Sigmoid colon (tissue), 7 donors: ENCODE results near the gene FUT8. TPM values are rescaled to one million over a fixed set of nuclear protein-coding genes. Genes with fewer than 3 reads are reported as not detected.

Experiments used
- DNase-seq: peaks from one replicate; pipeline ENCODE4 v3.0.0-alpha.2; 2019
- H3K27ac ChIP-seq, 4 donors: fragments of 200-600 bp; sonication (generic); one replicate each; pipeline ENCODE4 v1.5.1; 2016 to 2019; ENCODE audit warnings: mild to moderate bottlenecking in 1 of 4
- H3K27me3 ChIP-seq, 3 donors: fragments of 200-600 bp; sonication (generic); one replicate each; pipeline ENCODE4 v1.5.1; 2019; ENCODE audit warnings: mild to moderate bottlenecking in 1 of 3
- H3K36me3 ChIP-seq, 4 donors: fragments of 200-600 bp; sonication (generic); one replicate each; pipeline ENCODE4 v1.5.1; 2016 to 2019
- H3K4me1 ChIP-seq, 4 donors: fragments of 200-600 bp; sonication (generic); one replicate each; pipeline ENCODE4 v1.5.1; 2017 to 2019
- H3K4me3 ChIP-seq, 4 donors: fragments of 200-600 bp; sonication (generic); one replicate each; pipeline ENCODE4 v1.5.1; 2017 to 2019; ENCODE audit warnings: mild to moderate bottlenecking in 2 of 4, moderate library complexity in 1 of 4
- H3K9me3 ChIP-seq, 4 donors: fragments of 200-600 bp in 3 of 4; sonication (generic) in 3 of 4; one replicate each; pipeline versions ENCODE4 v1.5.1 to v1.6.1; 2013 to 2019
- EP300 ChIP-seq, 4 donors: sonication (generic); formaldehyde crosslinking; IDR thresholded peaks; one replicate each; pipeline ENCODE4 v1.6.1; 2017; ENCODE audit warnings: antibody characterized with exemption in 4 of 4
- POLR2A ChIP-seq, 2 donors: fragments of 450-650 bp; IDR thresholded peaks; one replicate each; pipeline ENCODE4 v1.6.1; 2016; ENCODE audit warnings: antibody characterized with exemption in 2 of 2, mild to moderate bottlenecking in 2 of 2, moderate library complexity in 2 of 2
- POLR2AphosphoS5 ChIP-seq, 4 donors: sonication (generic); formaldehyde crosslinking; IDR thresholded peaks; one replicate each; pipeline ENCODE4 v1.6.1; 2017; ENCODE audit warnings: antibody characterized with exemption in 4 of 4
- WGBS, 2 donors: extraction: QIAGEN DNeasy Blood & Tissue Kit; methylation state at CpG; one replicate each; pipeline ENCODE4 v1.1.7; 2013; 5-methylcytosine and 5-hydroxymethylcytosine counted together
- intact Hi-C: fragments of 100-400 bp; cut with DNase I; formaldehyde crosslinking; loops from one replicate; pipeline ENCODE4 v1.15.1; 2023
- polyA plus RNA-seq, 3 donors: library from polyadenylated mRNA; stranded (reverse); fragments of 200-250 nt; gene quantifications; one replicate each; pipeline ENCODE4 v1.2.3, GENCODE V29; 2013
- total RNA-seq, 4 donors: library from RNA; depleted of rRNA; stranded (reverse); fragments of >200 nt; gene quantifications; one replicate each; pipeline ENCODE4 v1.1.0, GENCODE V29; 2016
- TF ChIP-seq, protein P1 (sequence below), 4 experiments: fragments of 450-650 bp in 3 of 4; fragments of 200-600 bp in 1 of 4; IDR thresholded peaks; one replicate each; pipeline ENCODE4 v1.5.1; 2016 to 2019; ENCODE audit warnings: antibody characterized with exemption in 4 of 4, mild to moderate bottlenecking in 3 of 4, moderate library complexity in 2 of 4
- donor health status: healthy with polysubstance abuse.
- donor health status: Bipolar disorder and iron deficiency.
- donor health status: healthy.

FUT8 gene
- total and polyA plus RNA-seq, 7 donors: 2.5 to 53.9 (median 22.0) TPM

DNA sequence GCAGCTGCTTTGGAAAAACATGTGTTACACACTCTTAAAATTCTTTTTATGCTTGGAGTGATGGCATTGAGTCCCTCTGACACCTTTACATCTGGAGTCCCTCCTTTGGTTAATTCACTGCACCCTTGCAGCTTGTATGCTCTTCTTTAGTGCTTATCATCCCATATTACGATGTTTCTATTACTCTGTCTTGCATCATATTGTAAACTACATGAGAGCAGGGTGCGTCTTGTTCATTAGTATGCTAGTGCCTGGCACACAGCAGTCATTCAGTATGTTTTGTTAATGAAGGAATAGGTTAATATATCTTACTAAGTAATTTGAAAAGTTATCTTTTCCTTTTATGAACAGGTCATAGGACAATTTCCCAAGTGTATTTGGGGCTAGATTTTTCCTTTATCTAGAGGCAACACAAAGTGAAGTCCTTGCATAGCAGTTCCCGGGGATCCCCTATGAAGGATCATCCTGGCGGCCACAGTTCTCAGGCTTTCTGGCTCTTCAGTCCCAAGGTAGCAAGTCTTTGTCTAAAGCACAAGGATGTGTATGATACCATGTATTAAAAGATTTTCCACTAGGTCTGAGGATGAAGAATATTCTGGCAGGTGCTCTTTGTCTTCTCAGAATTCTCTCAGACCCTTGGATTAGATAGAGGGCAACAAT lies 363.8 kb downstream of the FUT8 start:
- 53 to 70% methylated on average over 4 of the region's 4 CpGs for WGBS, 2 donors
- TF ChIP-seq POLR2A (IDR thresholded peaks at IDR 0.05) (no peak), POLR2AphosphoS5 (IDR thresholded peaks at IDR 0.05) (no peak), EP300 (IDR thresholded peaks at IDR 0.05) (no peak)
- TF ChIP-seq, protein P1, sequence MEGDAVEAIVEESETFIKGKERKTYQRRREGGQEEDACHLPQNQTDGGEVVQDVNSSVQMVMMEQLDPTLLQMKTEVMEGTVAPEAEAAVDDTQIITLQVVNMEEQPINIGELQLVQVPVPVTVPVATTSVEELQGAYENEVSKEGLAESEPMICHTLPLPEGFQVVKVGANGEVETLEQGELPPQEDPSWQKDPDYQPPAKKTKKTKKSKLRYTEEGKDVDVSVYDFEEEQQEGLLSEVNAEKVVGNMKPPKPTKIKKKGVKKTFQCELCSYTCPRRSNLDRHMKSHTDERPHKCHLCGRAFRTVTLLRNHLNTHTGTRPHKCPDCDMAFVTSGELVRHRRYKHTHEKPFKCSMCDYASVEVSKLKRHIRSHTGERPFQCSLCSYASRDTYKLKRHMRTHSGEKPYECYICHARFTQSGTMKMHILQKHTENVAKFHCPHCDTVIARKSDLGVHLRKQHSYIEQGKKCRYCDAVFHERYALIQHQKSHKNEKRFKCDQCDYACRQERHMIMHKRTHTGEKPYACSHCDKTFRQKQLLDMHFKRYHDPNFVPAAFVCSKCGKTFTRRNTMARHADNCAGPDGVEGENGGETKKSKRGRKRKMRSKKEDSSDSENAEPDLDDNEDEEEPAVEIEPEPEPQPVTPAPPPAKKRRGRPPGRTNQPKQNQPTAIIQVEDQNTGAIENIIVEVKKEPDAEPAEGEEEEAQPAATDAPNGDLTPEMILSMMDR (IDR thresholded peaks at IDR 0.05): no peak
- H3K36me3 ChIP-seq: no peaks in the 10 kb centered on the region
- H3K27ac ChIP-seq: no peak overlapping the region
- H3K4me3 ChIP-seq: no peak overlapping the region
- no peaks in the 10 kb centered on the region for H3K4me1 ChIP-seq
- no peak for DNase-seq
- H3K27me3 ChIP-seq: no peaks in the 10 kb centered on the region
- no peaks in the 10 kb centered on the region for H3K9me3 ChIP-seq
- intact Hi-C loops: no loop called here

DNA sequence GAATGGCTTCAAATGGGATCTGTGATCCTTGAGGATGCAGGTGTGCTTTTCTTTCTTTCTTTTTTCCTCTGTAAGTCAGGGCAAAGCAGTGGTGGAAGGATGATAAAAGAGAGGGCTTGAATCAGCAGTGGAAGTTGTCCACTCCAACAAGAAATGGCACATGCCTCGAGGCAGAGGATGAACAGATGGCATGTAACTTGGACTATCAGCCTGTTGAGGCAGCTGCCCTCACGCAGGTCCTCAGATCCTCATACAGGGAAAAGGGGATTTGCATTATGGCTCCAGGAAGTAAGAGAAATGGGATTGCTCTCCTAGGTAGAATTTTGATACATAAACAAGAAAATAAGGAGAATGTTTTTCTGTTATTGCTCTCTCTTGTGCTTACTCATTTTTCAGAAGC lies 368.0 kb downstream of the FUT8 start:
- WGBS, 2 donors: 90 to 91% methylated on average over 2 of the region's 2 CpGs
- peaks cover 0 to 4% (median 0%) of the 10 kb centered on the region in 4 donors for H3K4me1 ChIP-seq
- DNase-seq: no peak
- intact Hi-C loops: no loop called here
- no peaks in the 10 kb centered on the region for H3K27me3 ChIP-seq
- H3K36me3 ChIP-seq: no peaks in the 10 kb centered on the region
- no peaks in the 10 kb centered on the region for H3K9me3 ChIP-seq
- no peak overlapping the region for H3K4me3 ChIP-seq
- H3K27ac ChIP-seq: no peak overlapping the region
- TF ChIP-seq POLR2A (IDR thresholded peaks at IDR 0.05) (no peak), EP300 (IDR thresholded peaks at IDR 0.05) (no peak), POLR2AphosphoS5 (IDR thresholded peaks at IDR 0.05) (no peak)
- TF ChIP-seq, protein P1 (IDR thresholded peaks at IDR 0.05): no peak

DNA sequence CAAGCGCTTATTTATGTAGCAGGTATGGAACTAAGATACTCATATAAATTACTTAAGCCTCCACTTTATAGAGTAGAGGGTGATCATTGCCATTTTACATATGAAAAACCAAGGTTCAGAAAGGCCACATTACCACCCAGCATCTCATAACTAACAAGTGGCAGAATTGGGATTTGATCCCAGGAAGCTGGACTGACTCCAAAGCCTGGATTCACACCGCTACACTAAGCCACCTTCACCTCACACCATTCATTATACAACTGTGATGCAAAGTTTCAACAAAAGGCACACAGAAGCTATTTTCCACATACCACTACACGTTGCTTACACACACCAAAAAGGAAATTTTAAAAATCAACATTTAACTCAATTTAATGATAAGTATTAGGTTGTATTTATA lies 370.6 kb downstream of the FUT8 start:
- peaks cover 0 to 4% (median 0%) of the 10 kb centered on the region in 4 donors for H3K4me1 ChIP-seq
- H3K27me3 ChIP-seq: no peaks in the 10 kb centered on the region
- H3K27ac ChIP-seq: no peak overlapping the region
- no peak overlapping the region for H3K4me3 ChIP-seq
- WGBS, 2 donors: 73 to 83% methylated on average over 3 of the region's 3 CpGs
- no peak for DNase-seq
- no peaks in the 10 kb centered on the region for H3K9me3 ChIP-seq
- no peaks in the 10 kb centered on the region for H3K36me3 ChIP-seq
- intact Hi-C loops: no loop called here
- no peak for TF ChIP-seq POLR2A (IDR thresholded peaks at IDR 0.05)
- TF ChIP-seq EP300 (IDR thresholded peaks at IDR 0.05): no peak
- TF ChIP-seq POLR2AphosphoS5 (IDR thresholded peaks at IDR 0.05): no peak
- TF ChIP-seq, protein P1 (IDR thresholded peaks at IDR 0.05): no peak

DNA sequence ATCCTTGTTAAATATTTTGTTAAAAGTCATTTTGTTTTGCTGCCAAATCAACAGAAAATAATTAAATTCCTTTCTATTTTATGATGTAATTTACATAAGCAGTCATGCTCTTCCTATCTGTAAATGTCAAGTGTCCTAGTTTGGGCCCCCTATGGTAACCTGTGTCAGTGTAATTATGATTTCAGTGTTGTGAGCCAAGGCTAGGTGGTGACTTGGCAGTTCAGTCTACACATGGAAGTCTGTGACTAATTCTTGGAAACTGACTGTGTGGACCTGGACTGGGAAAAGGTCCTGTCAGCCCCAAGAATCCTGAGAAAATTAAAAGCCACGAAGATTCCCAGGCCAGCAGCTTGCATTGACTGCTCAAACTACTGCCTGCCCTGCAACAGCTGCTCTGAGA lies 371.0 kb downstream of the FUT8 start:
- H3K36me3 ChIP-seq: no peaks in the 10 kb centered on the region
- H3K4me3 ChIP-seq: no peak overlapping the region
- DNase-seq: no peak
- WGBS, 2 donors: 65 to 83% methylated on average over 1 of the region's 1 CpG
- intact Hi-C loops: no loop called here
- no peaks in the 10 kb centered on the region for H3K9me3 ChIP-seq
- peaks cover 0 to 4% (median 0%) of the 10 kb centered on the region in 4 donors for H3K4me1 ChIP-seq
- TF ChIP-seq EP300 (IDR thresholded peaks at IDR 0.05) (no peak), POLR2AphosphoS5 (IDR thresholded peaks at IDR 0.05) (no peak), POLR2A (IDR thresholded peaks at IDR 0.05) (no peak)
- TF ChIP-seq, protein P1 (IDR thresholded peaks at IDR 0.05): no peak
- H3K27ac ChIP-seq: no peak overlapping the region
- no peaks in the 10 kb centered on the region for H3K27me3 ChIP-seq

DNA sequence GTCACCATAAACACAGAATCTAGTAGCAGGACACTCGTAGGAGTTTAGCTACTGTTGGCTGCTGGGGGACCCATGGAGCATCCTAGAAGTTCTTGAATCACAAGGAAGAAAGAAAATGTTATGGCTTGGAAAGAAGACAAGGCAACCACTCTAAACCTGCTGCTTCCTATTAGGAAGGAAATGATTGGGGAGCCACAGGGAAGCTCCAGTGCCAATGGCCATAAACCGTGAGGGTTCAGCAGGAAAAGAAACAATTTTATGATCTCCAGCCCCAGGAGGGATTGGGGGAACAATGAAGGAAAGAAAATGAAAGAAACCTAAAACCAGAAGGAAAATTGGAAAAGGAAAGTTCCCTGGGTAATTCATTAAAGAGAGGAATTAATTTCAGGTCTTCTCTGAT lies 372.0 kb downstream of the FUT8 start:
- 84 to 89% methylated on average over 2 of the region's 2 CpGs for WGBS, 2 donors

More for the DNA sequence above, 372.0 kb downstream of the FUT8 start:
- Histone ChIP-seq H3K4me3 (no peak overlapping the region), H3K27me3 (no peaks in the 10 kb centered on the region), H3K36me3 (no peaks in the 10 kb centered on the region), H3K9me3 (no peaks in the 10 kb centered on the region), H3K27ac (no peak overlapping the region), H3K4me1 (peaks cover 0 to 4% (median 0%) of the 10 kb centered on the region in 4 donors)
- DNase-seq: no peak
- TF ChIP-seq EP300 (IDR thresholded peaks at IDR 0.05) (no peak), POLR2AphosphoS5 (IDR thresholded peaks at IDR 0.05) (no peak), POLR2A (IDR thresholded peaks at IDR 0.05) (no peak)
- TF ChIP-seq, protein P1 (IDR thresholded peaks at IDR 0.05): no peak
- intact Hi-C loops: no loop called here
